Neuron (in vitro differentiated cells): ENCODE data around the gene RREB1.

Experiments
- H2AFZ ChIP-seq: one replicate; pipeline ENCODE4 v1.6.1; 2013; ENCODE audit warnings: low read depth, mild to moderate bottlenecking, inconsistent platforms, low read length, moderate library complexity
- H3K27me3 ChIP-seq: one replicate; pipeline ENCODE4 v1.6.1; 2013; ENCODE audit warnings: low read length; ENCODE audit not compliant: insufficient read depth
- H3K36me3 ChIP-seq: one replicate; pipeline ENCODE4 v1.6.1; 2013; ENCODE audit warnings: low read length; ENCODE audit not compliant: insufficient read depth
- H3K4me1 ChIP-seq: one replicate; pipeline ENCODE4 v1.6.1; 2013; ENCODE audit warnings: low read length; ENCODE audit not compliant: insufficient read depth
- H3K4me3 ChIP-seq: 2 replicates; pipeline ENCODE4 v1.5.1; 2013; ENCODE audit warnings: mild to moderate bottlenecking, low read length, moderate library complexity
- H3K9me3 ChIP-seq: one replicate; pipeline ENCODE4 v1.6.1; 2013; ENCODE audit warnings: low read length

The RREB1 gene

GRCh38 chr6:7121700-7122241 lies 14.0 kb downstream of the RREB1 start:
- H3K4me1 ChIP-seq = no peaks in the 10 kb centered on the region
- H3K9me3 ChIP-seq = peaks cover 2% of the 10 kb centered on the region
- no peaks in the 10 kb centered on the region for H3K27me3 ChIP-seq
- no peak overlapping the region for H2AFZ ChIP-seq
- H3K36me3 ChIP-seq = peaks cover 2% of the 10 kb centered on the region
- no peak overlapping the region for H3K4me3 ChIP-seq

- Histone ChIP-seq H3K36me3 (peaks cover 2% of the 10 kb centered on the region), H2AFZ (no peak overlapping the region), H3K27me3 (no peaks in the 10 kb centered on the region), H3K4me3 (no peak overlapping the region), H3K4me1 (no peaks in the 10 kb centered on the region), H3K9me3 (peaks cover 2% of the 10 kb centered on the region)
Measured at GRCh38 chr6:7122684-7123083, 14.9 kb downstream of the RREB1 start.

GRCh38 chr6:7124114-7124513 lies 16.4 kb downstream of the RREB1 start:
- H3K36me3 ChIP-seq = peaks cover 2% of the 10 kb centered on the region
- H3K4me1 ChIP-seq = no peaks in the 10 kb centered on the region
- no peak overlapping the region for H2AFZ ChIP-seq
- H3K4me3 ChIP-seq = no peak overlapping the region
- no peaks in the 10 kb centered on the region for H3K27me3 ChIP-seq
- peaks cover 2% of the 10 kb centered on the region for H3K9me3 ChIP-seq

GRCh38 chr6:7124636-7125035 lies 16.9 kb downstream of the RREB1 start:
- H3K4me1 ChIP-seq = no peaks in the 10 kb centered on the region
- peaks cover 2% of the 10 kb centered on the region for H3K36me3 ChIP-seq
- no peaks in the 10 kb centered on the region for H3K27me3 ChIP-seq
- peaks cover 2% of the 10 kb centered on the region for H3K9me3 ChIP-seq
- H2AFZ ChIP-seq = no peak overlapping the region
- H3K4me3 ChIP-seq = no peak overlapping the region

DNA sequence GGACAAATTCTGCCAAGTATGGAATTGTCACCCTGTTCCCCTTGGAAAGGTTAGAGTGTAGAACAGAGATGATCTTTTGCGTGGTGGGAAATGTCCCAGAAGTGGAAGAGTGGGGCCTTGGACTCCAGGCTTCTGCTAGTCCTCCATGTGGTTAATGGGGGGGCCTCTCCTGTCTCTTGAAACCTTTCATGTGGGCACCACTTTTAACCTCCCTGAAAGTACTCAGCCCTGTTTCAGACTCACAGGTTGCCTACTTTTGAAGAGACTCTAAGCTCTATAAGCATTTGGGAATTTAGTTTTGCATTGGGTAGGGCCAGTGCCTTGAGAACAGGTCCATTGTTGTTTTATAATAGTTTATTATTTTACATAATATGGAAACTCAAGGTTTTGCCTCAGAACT lies 17.5 kb downstream of the RREB1 start:
- Histone ChIP-seq H3K4me1 (no peaks in the 10 kb centered on the region), H3K9me3 (peaks cover 2% of the 10 kb centered on the region), H3K4me3 (no peak overlapping the region), H2AFZ (no peak overlapping the region), H3K36me3 (peaks cover under 1% of the 10 kb centered on the region), H3K27me3 (no peaks in the 10 kb centered on the region)

DNA sequence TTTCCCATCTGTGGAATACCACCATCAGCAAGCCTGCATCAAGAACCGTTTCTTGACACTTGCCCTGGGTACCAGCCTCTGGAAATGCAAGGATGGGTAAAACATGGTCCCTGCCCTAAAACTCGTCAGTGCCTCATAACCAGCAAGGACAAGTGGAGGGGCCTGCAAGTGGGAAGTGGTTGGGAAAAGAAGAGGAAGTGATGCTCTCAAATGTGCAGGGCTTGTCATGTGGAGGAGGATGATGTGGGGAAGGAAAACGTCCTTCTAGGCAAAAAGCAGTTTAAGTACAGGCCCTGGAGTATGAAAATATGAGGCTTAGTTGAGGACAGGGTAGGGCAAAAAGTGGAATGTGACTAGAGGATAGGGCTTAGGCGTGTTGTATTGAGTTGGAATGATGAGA lies 19.0 kb downstream of the RREB1 start:
- H3K4me1 ChIP-seq = no peaks in the 10 kb centered on the region
- H3K4me3 ChIP-seq = no peak overlapping the region
- peaks cover 2% of the 10 kb centered on the region for H3K9me3 ChIP-seq
- no peaks in the 10 kb centered on the region for H3K36me3 ChIP-seq
- H3K27me3 ChIP-seq = no peaks in the 10 kb centered on the region
- no peak overlapping the region for H2AFZ ChIP-seq

- Histone ChIP-seq H3K4me1 (no peaks in the 10 kb centered on the region), H3K36me3 (no peaks in the 10 kb centered on the region), H3K27me3 (no peaks in the 10 kb centered on the region), H2AFZ (no peak overlapping the region), H3K4me3 (no peak overlapping the region), H3K9me3 (peaks cover 2% of the 10 kb centered on the region)
Measured at GRCh38 chr6:7127680-7128079, 19.9 kb downstream of the RREB1 start.

- H3K4me3 ChIP-seq = no peak overlapping the region
- no peaks in the 10 kb centered on the region for H3K27me3 ChIP-seq
- no peaks in the 10 kb centered on the region for H3K36me3 ChIP-seq
- no peaks in the 10 kb centered on the region for H3K9me3 ChIP-seq
- H2AFZ ChIP-seq = no peak overlapping the region
- H3K4me1 ChIP-seq = no peaks in the 10 kb centered on the region
Measured at GRCh38 chr6:7129360-7129759, 21.6 kb downstream of the RREB1 start.

DNA sequence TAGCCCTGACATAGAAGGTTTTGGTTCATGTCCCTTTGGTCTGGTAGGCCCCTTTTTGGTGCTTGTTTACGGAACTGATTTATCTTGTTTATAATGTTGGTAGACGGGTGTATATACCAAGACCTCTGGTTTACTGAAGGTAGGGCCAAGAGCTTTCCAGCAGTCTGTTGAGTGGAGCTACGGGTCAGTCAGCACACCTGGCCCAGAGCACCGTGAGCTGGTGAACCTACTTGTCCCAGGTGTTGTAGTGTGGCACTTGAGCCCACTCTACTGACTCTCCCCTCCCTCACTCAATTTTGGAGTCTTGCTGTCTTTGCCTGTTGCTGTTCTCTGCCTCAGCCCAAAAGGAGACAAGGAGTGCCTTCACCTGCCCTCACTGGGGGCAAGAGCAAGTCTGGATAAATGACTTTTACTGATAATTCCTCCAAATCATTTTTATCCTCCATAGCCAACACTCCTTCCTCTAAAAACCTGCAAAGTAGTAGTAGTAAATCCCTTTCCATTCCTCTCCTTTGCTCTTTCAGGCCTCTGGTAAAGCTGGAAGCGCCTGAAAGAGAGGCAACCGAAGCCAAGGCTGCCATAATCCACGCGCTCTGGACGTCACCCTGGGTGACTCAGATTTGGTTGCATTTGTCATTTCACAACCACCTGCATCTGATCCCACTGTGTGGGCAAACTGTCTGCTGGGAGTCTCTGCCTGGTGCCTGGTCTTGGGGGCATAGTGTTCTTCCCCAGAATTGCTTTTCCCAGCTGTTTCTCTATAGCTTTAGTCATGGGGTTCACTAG lies 22.2 kb downstream of the RREB1 start:
- no peaks in the 10 kb centered on the region for H3K27me3 ChIP-seq
- H3K36me3 ChIP-seq = no peaks in the 10 kb centered on the region
- H3K4me1 ChIP-seq = no peaks in the 10 kb centered on the region
- no peak overlapping the region for H3K4me3 ChIP-seq
- no peaks in the 10 kb centered on the region for H3K9me3 ChIP-seq
- no peak overlapping the region for H2AFZ ChIP-seq

GRCh38 chr6:7131390-7131789 lies 23.6 kb downstream of the RREB1 start:
- Histone ChIP-seq H3K4me3 (no peak overlapping the region), H3K27me3 (no peaks in the 10 kb centered on the region), H3K4me1 (no peaks in the 10 kb centered on the region), H3K36me3 (no peaks in the 10 kb centered on the region), H3K9me3 (no peaks in the 10 kb centered on the region), H2AFZ (no peak overlapping the region)

- no peak overlapping the region for H3K4me3 ChIP-seq
- no peaks in the 10 kb centered on the region for H3K36me3 ChIP-seq
- H3K9me3 ChIP-seq = no peaks in the 10 kb centered on the region
- H3K4me1 ChIP-seq = peaks cover 5% of the 10 kb centered on the region
- H3K27me3 ChIP-seq = no peaks in the 10 kb centered on the region
- no peak overlapping the region for H2AFZ ChIP-seq
Measured at GRCh38 chr6:7132398-7133035, 24.8 kb downstream of the RREB1 start.

GRCh38 chr6:7134999-7135745 lies 27.4 kb downstream of the RREB1 start:
- H3K4me3 ChIP-seq = no peak overlapping the region
- H3K4me1 ChIP-seq = peaks cover 20% of the 10 kb centered on the region
- no peaks in the 10 kb centered on the region for H3K9me3 ChIP-seq
- no peaks in the 10 kb centered on the region for H3K27me3 ChIP-seq
- H2AFZ ChIP-seq = no peak overlapping the region
- H3K36me3 ChIP-seq = no peaks in the 10 kb centered on the region

DNA sequence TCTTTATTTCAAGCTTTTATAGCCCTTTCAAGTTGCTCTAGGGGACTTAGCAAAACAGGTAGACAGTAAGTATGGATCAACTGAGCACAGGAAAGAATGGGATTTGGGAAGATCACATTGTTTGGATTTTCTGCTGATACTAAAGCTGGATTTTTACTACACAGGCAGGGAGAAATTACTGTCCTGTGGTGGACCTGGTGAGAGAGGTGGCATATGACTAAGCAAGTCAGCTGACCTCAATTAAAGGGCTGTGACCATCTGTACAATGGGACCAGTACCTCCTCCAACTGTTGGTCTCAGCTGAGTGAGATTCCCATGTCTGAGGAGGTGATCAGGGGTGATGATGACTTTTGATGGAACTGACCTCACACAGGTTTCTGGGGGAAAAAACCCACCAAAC lies 28.0 kb downstream of the RREB1 start:
- H2AFZ ChIP-seq = no peak overlapping the region
- no peaks in the 10 kb centered on the region for H3K9me3 ChIP-seq
- H3K4me1 ChIP-seq = peaks cover 23% of the 10 kb centered on the region
- no peaks in the 10 kb centered on the region for H3K27me3 ChIP-seq
- no peak overlapping the region for H3K4me3 ChIP-seq
- H3K36me3 ChIP-seq = no peaks in the 10 kb centered on the region
